ENCODE measurements around the gene IFITM2. TPM values are rescaled to one million over a fixed set of nuclear protein-coding genes. Genes with fewer than 3 reads are reported as not detected.

The IFITM2 gene
- total and polyA plus RNA-seq, 2 experiments from 2014 or later = 59.2 to 504 TPM

- H3K79me2 ChIP-seq = no peaks in the 10 kb centered on the region
- H3K4me3 ChIP-seq = no peak overlapping the region
- TF ChIP-seq CTCF (IDR thresholded peaks at IDR 0.05; ENCODE audit: poor library complexity) (no peak), EZH2 (IDR thresholded peaks at IDR 0.05; ENCODE audit: borderline replicate concordance) (no peak), EZH2phosphoT487 (IDR thresholded peaks at IDR 0.05; ENCODE audit: low read depth, severe bottlenecking, unreplicated experiment) (no peak)
- peak; percentile 89 for DNase-seq (ENCODE audit: low spot score)
- peaks cover 42% of the 10 kb centered on the region for H3K4me1 ChIP-seq (ENCODE audit: insufficient read depth)
- peak overlapping the region; percentile 29 for H3K4me2 ChIP-seq
- H3K9me2 ChIP-seq (replicated peaks; ENCODE audit: insufficient read depth) = no peaks in the 10 kb centered on the region
- no peaks in the 10 kb centered on the region for H3K27me3 ChIP-seq
- WGBS (ENCODE audit: low lambda C conversion rate, missing lambda C conversion rate) = 32% methylated on average over 16 of the region's 16 CpGs
- peak overlapping the region; percentile 27 for H2AFZ ChIP-seq
- H3K9me3 ChIP-seq (ENCODE audit: low read depth) = no peaks in the 10 kb centered on the region
- H3K27ac ChIP-seq = peak overlapping the region; percentile 100
- no peaks in the 10 kb centered on the region for H4K20me1 ChIP-seq (ENCODE audit: insufficient read depth, poor library complexity, severe bottlenecking)
- no peaks in the 10 kb centered on the region for H3K36me3 ChIP-seq (replicated peaks; ENCODE audit: insufficient read depth, low read depth)
These were observed 45.7 kb downstream of the IFITM2 start for GRCh38 chr11:353179-353873.

GRCh38 chr11:355581-356458, 48.2 kb downstream of the IFITM2 start:
- no peaks in the 10 kb centered on the region for H3K27me3 ChIP-seq
- 12% methylated on average over 31 of the region's 76 CpGs for WGBS (ENCODE audit: low lambda C conversion rate, missing lambda C conversion rate)
- H3K36me3 ChIP-seq (replicated peaks; ENCODE audit: insufficient read depth, low read depth) = no peaks in the 10 kb centered on the region
- peak; percentile 97 for DNase-seq (ENCODE audit: low spot score)
- no peaks in the 10 kb centered on the region for H4K20me1 ChIP-seq (ENCODE audit: insufficient read depth, poor library complexity, severe bottlenecking)
- no peaks in the 10 kb centered on the region for H3K79me2 ChIP-seq
- H3K4me1 ChIP-seq (ENCODE audit: insufficient read depth) = peaks cover 35% of the 10 kb centered on the region
- H3K9me3 ChIP-seq (ENCODE audit: low read depth) = no peaks in the 10 kb centered on the region
- peak overlapping the region; percentile 78 for H3K4me2 ChIP-seq
- TF ChIP-seq EZH2 (IDR thresholded peaks at IDR 0.05; ENCODE audit: borderline replicate concordance) (no peak), CTCF (IDR thresholded peaks at IDR 0.05; ENCODE audit: poor library complexity) (no peak)
- H3K27ac ChIP-seq = peak overlapping the region; percentile 100
- no peak overlapping the region for H3K4me3 ChIP-seq
- no peaks in the 10 kb centered on the region for H3K9me2 ChIP-seq (replicated peaks; ENCODE audit: insufficient read depth)
- no peak overlapping the region for H2AFZ ChIP-seq

GRCh38 chr11:356610-357009, 49.0 kb downstream of the IFITM2 start:
- Histone ChIP-seq H2AFZ (no peak overlapping the region), H3K9me2 (replicated peaks; ENCODE audit: insufficient read depth) (no peaks in the 10 kb centered on the region), H3K4me2 (no peak overlapping the region), H3K4me3 (no peak overlapping the region), H3K9me3 (ENCODE audit: low read depth) (no peaks in the 10 kb centered on the region), H3K36me3 (replicated peaks; ENCODE audit: insufficient read depth, low read depth) (no peaks in the 10 kb centered on the region), H3K27ac (no peak overlapping the region), H3K4me1 (ENCODE audit: insufficient read depth) (peaks cover 28% of the 10 kb centered on the region), H3K27me3 (no peaks in the 10 kb centered on the region), H4K20me1 (ENCODE audit: insufficient read depth, poor library complexity, severe bottlenecking) (no peaks in the 10 kb centered on the region), H3K79me2 (no peaks in the 10 kb centered on the region)
- 82% methylated on average over 6 of the region's 6 CpGs for WGBS (ENCODE audit: low lambda C conversion rate, missing lambda C conversion rate)
- no peak for DNase-seq (ENCODE audit: low spot score)
- TF ChIP-seq EZH2phosphoT487 (IDR thresholded peaks at IDR 0.05; ENCODE audit: low read depth, severe bottlenecking, unreplicated experiment) (no peak), CTCF (IDR thresholded peaks at IDR 0.05; ENCODE audit: poor library complexity) (no peak), EZH2 (IDR thresholded peaks at IDR 0.05; ENCODE audit: borderline replicate concordance) (no peak)

Measured in hepatocyte (in vitro differentiated cells).